Measurements from ENCODE around the gene SEMA4D. TPM values are rescaled to one million over a fixed set of nuclear protein-coding genes. Genes with fewer than 3 reads are reported as not detected.

Gene SEMA4D
- total and polyA plus RNA-seq, 2 of the 13 experiments (the other 11 are each of a cell fraction or from before 2014, with no cell fraction given) = 0.13 to 0.16 TPM

GRCh38 chr9:89528540-89528939 is 30.6 kb upstream of the SEMA4D start:
- no peak for DNase-seq (ENCODE audit: low spot score)
- no peak for FAIRE-seq
- Histone ChIP-seq H3K4me1 (ENCODE audit: insufficient read depth, low read length) (peaks cover 43% of the 10 kb centered on the region), H3K27ac (ENCODE audit: extremely low read length, insufficient read depth, low read length) (no peak overlapping the region), H3K4me3 (replicated peaks in 1 of 3; ENCODE audit: insufficient read depth in 1 of 3, low read depth in 2 of 3, low read length in 3 of 3) (no peak overlapping the region), H3K9me3 (ENCODE audit: low read length) (no peaks in the 10 kb centered on the region), H3K9ac (ENCODE audit: insufficient read depth, low read depth, low read length) (no peak overlapping the region), H3K4me2 (ENCODE audit: low read depth, low read length) (no peak overlapping the region), H3K36me3 (replicated peaks in 1 of 2; ENCODE audit: control insufficient read depth in 1 of 2, insufficient read depth in 2 of 2, low read length in 2 of 2) (no peaks in the 10 kb centered on the region), H3K79me2 (ENCODE audit: insufficient read depth, low read length) (no peaks in the 10 kb centered on the region), H2AFZ (ENCODE audit: low read length) (no peak overlapping the region), H4K20me1 (ENCODE audit: insufficient read depth, low read length) (no peaks in the 10 kb centered on the region), H3K27me3 (ENCODE audit: control insufficient read depth in 1 of 2, insufficient read depth in 2 of 2, low read length in 2 of 2) (no peaks in the 10 kb centered on the region)
- in situ Hi-C loops (cut with HindIII; ENCODE audit: extremely low pct_ligation_motif_present, low pct_unique_long_range_greater_than_20kb) = no loop called here
- POLR2A ChIA-PET = no interaction called here
- no TSS peak for BruUV-seq (replicated peaks)
- CTCF ChIA-PET (ENCODE audit: low intra/inter-chr PET ratio, low total read pairs) = no interaction called here
- intact Hi-C loops (cut with micrococcal nuclease; ENCODE audit: unreplicated experiment) = no loop called here
- peak; percentile 68 for ATAC-seq
- WGBS (ENCODE audit: low lambda C conversion rate) = 3% methylated on average over 5 of the region's 6 CpGs
- TF ChIP-seq E2F5 (CRISPR knock-in tag; conservative IDR thresholded peaks at IDR 0.05) = no peak
- no peak for TF ChIP-seq ZFP36 (IDR thresholded peaks at IDR 0.05; ENCODE audit: borderline replicate concordance, low read depth, low read length, partially characterized antibody)
- no peak for TF ChIP-seq ZNF740 (CRISPR knock-in tag; IDR thresholded peaks at IDR 0.05)
- TF ChIP-seq ATF2 (CRISPR knock-in tag; IDR thresholded peaks at IDR 0.05) = no peak
- TF ChIP-seq ZNF792 (CRISPR knock-in tag; IDR thresholded peaks at IDR 0.05) = no peak
- TF ChIP-seq AKNA (CRISPR knock-in tag; IDR thresholded peaks at IDR 0.05; ENCODE audit: borderline replicate concordance) = no peak
- no peak for TF ChIP-seq CENPX (CRISPR knock-in tag; IDR thresholded peaks at IDR 0.05)
- TF ChIP-seq POLR2G (IDR thresholded peaks at IDR 0.05; ENCODE audit: low read depth, low read length) = no peak
- TF ChIP-seq ZNF224 (CRISPR knock-in tag; IDR thresholded peaks at IDR 0.05) = no peak
- TF ChIP-seq SMARCE1 (IDR thresholded peaks at IDR 0.05; ENCODE audit: borderline replicate concordance) = no peak
- no peak for TF ChIP-seq ZNF761 (CRISPR knock-in tag; conservative IDR thresholded peaks at IDR 0.05)
- no peak for TF ChIP-seq MAFF (IDR thresholded peaks at IDR 0.05; ENCODE audit: low read depth, low read length)
